GM12873 (cell line): ENCODE data around the gene MLANA.

Experiments used
- TF ChIP-seq, protein P1 (sequence below): IDR thresholded peaks from 2 replicates; pipeline ENCODE4 v1.5.1; 2012; ENCODE audit warnings: low read depth, mild to moderate bottlenecking, moderate library complexity, low read length, control low read depth; ENCODE audit not compliant: insufficient read depth; ENCODE audit errors: missing control alignments

MLANA gene

DNA sequence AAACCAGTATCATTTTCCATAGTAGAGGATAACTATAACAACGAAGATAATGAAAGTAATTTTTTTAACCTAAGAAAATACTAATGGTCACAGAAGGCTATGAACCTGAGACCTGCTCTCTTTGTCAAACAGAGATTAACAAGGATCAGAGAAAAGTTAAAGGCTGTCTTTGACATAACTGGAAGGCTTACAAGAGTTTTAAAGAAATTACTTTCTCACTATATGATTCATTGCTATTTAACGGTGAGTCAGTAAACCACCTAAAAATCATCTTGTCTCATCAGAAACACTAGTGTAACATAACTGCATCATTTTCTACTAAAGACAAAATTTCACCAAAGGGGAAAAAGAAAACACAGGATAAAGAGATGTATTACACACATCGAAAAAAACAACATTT, 19.3 kb downstream of the MLANA start:
- TF ChIP-seq, protein P1, sequence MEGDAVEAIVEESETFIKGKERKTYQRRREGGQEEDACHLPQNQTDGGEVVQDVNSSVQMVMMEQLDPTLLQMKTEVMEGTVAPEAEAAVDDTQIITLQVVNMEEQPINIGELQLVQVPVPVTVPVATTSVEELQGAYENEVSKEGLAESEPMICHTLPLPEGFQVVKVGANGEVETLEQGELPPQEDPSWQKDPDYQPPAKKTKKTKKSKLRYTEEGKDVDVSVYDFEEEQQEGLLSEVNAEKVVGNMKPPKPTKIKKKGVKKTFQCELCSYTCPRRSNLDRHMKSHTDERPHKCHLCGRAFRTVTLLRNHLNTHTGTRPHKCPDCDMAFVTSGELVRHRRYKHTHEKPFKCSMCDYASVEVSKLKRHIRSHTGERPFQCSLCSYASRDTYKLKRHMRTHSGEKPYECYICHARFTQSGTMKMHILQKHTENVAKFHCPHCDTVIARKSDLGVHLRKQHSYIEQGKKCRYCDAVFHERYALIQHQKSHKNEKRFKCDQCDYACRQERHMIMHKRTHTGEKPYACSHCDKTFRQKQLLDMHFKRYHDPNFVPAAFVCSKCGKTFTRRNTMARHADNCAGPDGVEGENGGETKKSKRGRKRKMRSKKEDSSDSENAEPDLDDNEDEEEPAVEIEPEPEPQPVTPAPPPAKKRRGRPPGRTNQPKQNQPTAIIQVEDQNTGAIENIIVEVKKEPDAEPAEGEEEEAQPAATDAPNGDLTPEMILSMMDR = no peak

DNA sequence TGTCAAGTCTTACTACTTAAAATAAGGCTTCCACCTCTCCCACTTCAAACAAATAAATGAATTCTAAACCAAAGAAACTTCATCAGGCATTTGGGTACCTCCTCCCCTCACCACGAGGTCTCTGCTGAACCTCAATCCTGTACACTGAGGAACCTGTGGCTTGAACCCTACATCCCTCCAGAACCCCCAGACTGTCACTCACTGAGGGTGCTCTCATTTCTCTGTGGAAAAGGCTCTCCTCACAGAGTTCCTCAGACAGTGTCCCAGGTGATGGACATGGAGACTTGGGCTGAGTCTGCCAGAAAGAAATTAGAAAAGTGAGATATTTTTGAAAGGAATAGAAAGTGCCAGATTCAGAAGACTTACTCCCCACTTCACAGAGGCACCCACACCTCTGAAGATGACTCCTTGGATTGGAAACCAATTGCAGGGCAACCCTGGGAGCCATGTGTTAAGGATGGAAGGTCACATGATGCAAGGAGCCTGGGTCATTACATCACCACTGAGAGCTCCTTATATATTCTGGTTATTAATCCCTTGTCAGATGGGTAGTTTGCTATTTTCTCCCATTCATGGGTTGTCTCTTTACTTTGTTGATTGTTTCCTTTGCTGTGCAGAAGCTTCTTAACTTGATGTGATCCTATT, 19.8 kb downstream of the MLANA start:
- TF ChIP-seq, protein P1 = no peak

DNA sequence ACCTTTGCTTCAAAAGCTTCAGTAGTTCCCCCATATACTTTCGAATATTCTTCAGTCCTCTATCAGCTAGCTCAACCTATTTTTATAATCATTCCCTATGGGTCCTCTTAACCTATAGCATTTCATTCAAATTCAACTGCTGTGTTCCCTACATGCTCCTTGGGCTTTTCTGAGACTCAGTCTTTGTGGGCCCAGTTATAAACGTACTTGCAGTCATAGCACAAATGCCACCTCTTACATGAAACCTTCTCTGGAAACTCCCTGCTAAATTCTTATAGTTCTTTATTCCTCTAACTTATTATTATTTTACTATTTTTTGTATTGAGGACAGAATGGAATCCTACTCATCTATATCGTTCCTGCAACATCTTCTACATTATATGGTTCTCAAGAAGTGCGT, 24.7 kb downstream of the MLANA start:
- TF ChIP-seq, protein P1 = no peak

DNA sequence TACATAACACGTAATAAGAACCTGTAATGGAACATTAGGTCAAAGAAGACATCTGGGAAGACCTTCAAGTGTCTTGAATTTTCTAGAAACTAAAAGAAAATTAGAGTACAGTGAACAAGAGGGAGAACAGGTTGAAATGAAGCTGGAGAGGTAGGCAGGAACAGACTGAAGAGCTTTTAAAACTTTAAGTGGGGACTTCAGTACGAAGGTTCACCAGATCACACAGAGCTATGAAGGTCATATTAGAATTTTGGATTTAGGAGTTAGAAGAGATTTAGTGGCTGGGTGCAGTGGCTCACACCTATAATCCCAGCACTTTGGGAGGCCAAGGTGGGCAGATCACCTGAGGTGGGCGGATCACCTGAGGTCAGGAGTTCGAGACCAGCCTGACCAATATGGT, 26.6 kb downstream of the MLANA start:
- TF ChIP-seq, protein P1 = no peak

DNA sequence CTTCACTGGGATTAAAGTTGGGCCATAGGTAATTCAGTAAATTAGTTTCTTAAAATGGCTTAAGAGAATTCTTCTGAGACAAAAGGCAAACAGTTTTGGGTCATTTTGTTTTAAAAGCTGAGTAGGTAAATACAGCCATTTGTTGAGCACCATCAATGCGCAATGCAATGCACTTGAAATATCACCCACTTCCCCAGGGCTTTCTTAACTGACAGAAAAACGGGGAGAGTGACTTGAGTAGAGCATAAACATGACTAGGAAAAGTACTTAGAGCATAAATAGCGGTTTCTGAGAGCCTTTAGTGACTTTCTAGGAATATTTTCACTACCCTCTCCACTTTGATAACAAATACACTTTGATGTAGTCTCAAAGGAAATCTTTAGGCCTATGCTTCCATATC, 27.2 kb downstream of the MLANA start:
- TF ChIP-seq, protein P1 = no peak

DNA sequence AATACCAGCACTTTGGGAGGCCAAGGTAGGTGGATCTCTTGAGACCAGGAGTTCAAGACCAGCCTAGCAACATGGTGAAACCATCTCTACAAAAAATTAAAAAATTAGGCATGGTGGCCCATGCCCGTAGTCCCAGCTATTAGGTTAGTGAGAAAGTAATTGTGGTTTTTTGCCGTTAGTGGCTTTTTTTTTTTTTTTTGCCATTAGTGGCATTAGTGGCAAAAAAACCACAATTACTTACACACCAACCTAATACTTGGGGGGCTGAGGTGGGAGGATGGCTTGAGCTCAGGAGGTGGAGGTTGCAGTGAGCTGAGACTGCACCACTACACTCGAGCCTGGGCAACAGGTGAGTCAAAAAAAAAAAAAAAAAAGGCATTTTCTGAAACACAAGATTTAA, 27.8 kb downstream of the MLANA start:
- TF ChIP-seq, protein P1 = no peak

DNA sequence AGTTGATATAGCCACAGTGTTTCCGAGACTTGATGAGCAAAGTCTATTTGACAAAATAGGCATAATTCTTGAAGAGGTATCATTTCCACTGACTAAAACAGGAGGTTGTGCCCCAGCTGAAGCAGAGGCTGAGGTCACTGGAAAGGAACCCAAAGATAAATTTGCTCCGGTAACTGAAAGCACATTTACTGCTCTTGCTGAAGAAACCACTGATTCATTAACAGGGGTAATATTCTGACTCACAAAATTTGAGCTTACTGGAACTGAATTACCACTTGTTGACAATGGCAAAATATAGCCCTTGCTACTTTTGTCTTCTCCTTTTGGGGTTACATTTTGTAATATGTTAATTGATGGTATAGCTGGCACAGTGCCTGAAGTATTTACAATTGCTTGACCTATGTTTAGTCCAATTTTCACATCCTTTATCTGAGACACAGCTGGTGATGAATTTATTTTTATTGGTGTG, 30.2 kb downstream of the MLANA start:
- TF ChIP-seq, protein P1 = no peak
